Kidney (tissue), 14 donors: ENCODE results near the gene CDX1. TPM values are rescaled to one million over a fixed set of nuclear protein-coding genes. Genes with fewer than 3 reads are reported as not detected.

Experiments
- DNase-seq, 5 donors: peaks; one replicate each; pipeline ENCODE4 v3.0.0-alpha.2; 2013 to 2020
- FAIRE-seq: peaks from 2 replicates; lab custom pipeline; 2012; peaks lifted over from hg19 to GRCh38; lab: Jason Lieb, UNC
- H3K27ac ChIP-seq, 2 donors: one replicate each; pipeline ENCODE4 v1.7.0; 2013; ENCODE audit warnings: low read depth in 2 of 2, low read length in 2 of 2, inconsistent platforms in 1 of 2
- H3K27me3 ChIP-seq: one replicate; pipeline ENCODE4 v1.7.1; 2013; ENCODE audit warnings: low read length, inconsistent platforms; ENCODE audit not compliant: control insufficient read depth, insufficient read depth
- H3K36me3 ChIP-seq, 3 donors: one replicate each; pipeline versions ENCODE4 v1.7.0 to v1.7.1; 2013; ENCODE audit warnings: low read length in 3 of 3, control low read depth in 1 of 3, inconsistent platforms in 1 of 3; ENCODE audit not compliant: insufficient read depth in 3 of 3, control insufficient read depth in 2 of 3
- H3K4me1 ChIP-seq, 3 donors: one replicate each; pipeline versions ENCODE4 v1.7.0 to v1.7.1; 2013; ENCODE audit warnings: low read length in 3 of 3, inconsistent platforms in 1 of 3, low read depth in 1 of 3; ENCODE audit not compliant: control insufficient read depth in 2 of 3, insufficient read depth in 2 of 3
- H3K4me3 ChIP-seq, 3 donors: one replicate each; pipeline versions ENCODE4 v1.7.0 to v1.8.1; 2013; ENCODE audit warnings: low read length in 3 of 3, control low read depth in 1 of 3, inconsistent platforms in 1 of 3
- H3K9ac ChIP-seq, 3 donors: one replicate each; pipeline versions ENCODE4 v1.7.0 to v1.7.1; 2013; ENCODE audit warnings: low read length in 3 of 3, control low read depth in 1 of 3, inconsistent platforms in 1 of 3
- H3K9me3 ChIP-seq, 3 donors: one replicate each; pipeline versions ENCODE4 v1.7.0 to v1.7.1; 2013; ENCODE audit warnings: low read length in 3 of 3, control low read depth in 1 of 3, inconsistent platforms in 1 of 3; ENCODE audit not compliant: control insufficient read depth in 2 of 3, insufficient read depth in 1 of 3
- intact Hi-C: fragments of 100-400 bp; cut with DNase I; formaldehyde crosslinking; loops from one replicate; pipeline ENCODE4 v1.11.1; 2022
- polyA plus RNA-seq: library from polyadenylated mRNA; stranded (reverse); fragments of 350-450 nt; fragmentation: Illumina TruSeq; extraction: RNeasy Lipid Tissue Mini Kit (QIAGEN cat#74804); gene quantifications from one replicate; pipeline ENCODE4 v1.2.3, GENCODE V29; 2014; ENCODE audit warnings: low read depth, low replicate concordance; ENCODE audit not compliant: insufficient read depth
- total RNA-seq: library from RNA; stranded (reverse); fragmentation: NEBNext Ultra II Directional; extraction: Animal tissue kit (Norgen Biotek cat#: 25700); gene quantifications from one replicate; pipeline ENCODE4 v1.2.1, GENCODE V29; 2021
- TF ChIP-seq, protein P1 (sequence below): IDR thresholded peaks from 3 replicates; pipeline ENCODE4 v1.5.1; 2012; ENCODE audit warnings: mild to moderate bottlenecking, moderate library complexity, borderline replicate concordance; ENCODE audit not compliant: insufficient read depth; ENCODE audit errors: extremely low read depth
- donor health status: control.
- donor health status: control.
- donor health status: control.
- donor health status: control.
- donor health status: control.
- donor health status: DM: yes; HTN: yes; CAD: no.
- donor health status: Normal renal cell carcinoma (clear cell type).

CDX1 gene
- total and polyA plus RNA-seq, 2 donors from 2014 or later: 0.39 TPM; not detected in 1

DNA sequence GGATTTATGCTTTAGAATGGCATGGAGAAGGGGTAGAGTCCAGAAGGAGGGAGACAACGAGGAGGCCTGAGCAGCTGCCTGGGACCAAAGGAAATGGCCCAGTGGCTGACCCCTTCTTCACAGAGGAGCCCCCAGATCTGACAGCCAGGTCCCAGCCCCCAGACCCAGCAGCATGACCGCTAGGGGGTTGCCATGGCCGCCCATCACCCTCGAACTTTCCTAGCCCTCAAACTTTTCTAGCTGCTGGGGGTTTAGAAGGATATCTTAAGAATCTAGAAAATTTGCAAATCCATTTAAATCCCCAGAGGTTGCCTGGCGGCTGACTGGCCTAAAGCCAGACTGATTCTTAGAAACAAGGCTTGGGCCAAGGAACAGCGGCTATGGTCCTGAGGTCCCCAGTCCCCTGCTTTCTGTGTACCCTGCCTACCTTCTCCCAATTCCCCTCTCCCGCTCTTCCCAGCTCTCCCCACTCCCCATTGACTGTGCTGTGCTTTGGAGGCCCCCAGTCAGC lies 11.9 kb upstream of the CDX1 start:
- no peaks in the 10 kb centered on the region for H3K27me3 ChIP-seq
- no peaks in the 10 kb centered on the region for H3K9me3 ChIP-seq
- TF ChIP-seq, protein P1, sequence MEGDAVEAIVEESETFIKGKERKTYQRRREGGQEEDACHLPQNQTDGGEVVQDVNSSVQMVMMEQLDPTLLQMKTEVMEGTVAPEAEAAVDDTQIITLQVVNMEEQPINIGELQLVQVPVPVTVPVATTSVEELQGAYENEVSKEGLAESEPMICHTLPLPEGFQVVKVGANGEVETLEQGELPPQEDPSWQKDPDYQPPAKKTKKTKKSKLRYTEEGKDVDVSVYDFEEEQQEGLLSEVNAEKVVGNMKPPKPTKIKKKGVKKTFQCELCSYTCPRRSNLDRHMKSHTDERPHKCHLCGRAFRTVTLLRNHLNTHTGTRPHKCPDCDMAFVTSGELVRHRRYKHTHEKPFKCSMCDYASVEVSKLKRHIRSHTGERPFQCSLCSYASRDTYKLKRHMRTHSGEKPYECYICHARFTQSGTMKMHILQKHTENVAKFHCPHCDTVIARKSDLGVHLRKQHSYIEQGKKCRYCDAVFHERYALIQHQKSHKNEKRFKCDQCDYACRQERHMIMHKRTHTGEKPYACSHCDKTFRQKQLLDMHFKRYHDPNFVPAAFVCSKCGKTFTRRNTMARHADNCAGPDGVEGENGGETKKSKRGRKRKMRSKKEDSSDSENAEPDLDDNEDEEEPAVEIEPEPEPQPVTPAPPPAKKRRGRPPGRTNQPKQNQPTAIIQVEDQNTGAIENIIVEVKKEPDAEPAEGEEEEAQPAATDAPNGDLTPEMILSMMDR: no peak
- H3K4me1 ChIP-seq: peaks cover 0 to 16% (median 5%) of the 10 kb centered on the region in 3 donors
- H3K9ac ChIP-seq: peak overlapping the region; percentile 52 to 81 (median 52)
- H3K27ac ChIP-seq: peak overlapping the region; percentile 54 to 85
- intact Hi-C loops: no loop called here
- DNase-seq: peak in 1 of 5 donors; percentile 37
- no peak for FAIRE-seq
- no peaks in the 10 kb centered on the region for H3K36me3 ChIP-seq
- peak overlapping the region; percentile 45 to 67 (median 65) for H3K4me3 ChIP-seq

DNA sequence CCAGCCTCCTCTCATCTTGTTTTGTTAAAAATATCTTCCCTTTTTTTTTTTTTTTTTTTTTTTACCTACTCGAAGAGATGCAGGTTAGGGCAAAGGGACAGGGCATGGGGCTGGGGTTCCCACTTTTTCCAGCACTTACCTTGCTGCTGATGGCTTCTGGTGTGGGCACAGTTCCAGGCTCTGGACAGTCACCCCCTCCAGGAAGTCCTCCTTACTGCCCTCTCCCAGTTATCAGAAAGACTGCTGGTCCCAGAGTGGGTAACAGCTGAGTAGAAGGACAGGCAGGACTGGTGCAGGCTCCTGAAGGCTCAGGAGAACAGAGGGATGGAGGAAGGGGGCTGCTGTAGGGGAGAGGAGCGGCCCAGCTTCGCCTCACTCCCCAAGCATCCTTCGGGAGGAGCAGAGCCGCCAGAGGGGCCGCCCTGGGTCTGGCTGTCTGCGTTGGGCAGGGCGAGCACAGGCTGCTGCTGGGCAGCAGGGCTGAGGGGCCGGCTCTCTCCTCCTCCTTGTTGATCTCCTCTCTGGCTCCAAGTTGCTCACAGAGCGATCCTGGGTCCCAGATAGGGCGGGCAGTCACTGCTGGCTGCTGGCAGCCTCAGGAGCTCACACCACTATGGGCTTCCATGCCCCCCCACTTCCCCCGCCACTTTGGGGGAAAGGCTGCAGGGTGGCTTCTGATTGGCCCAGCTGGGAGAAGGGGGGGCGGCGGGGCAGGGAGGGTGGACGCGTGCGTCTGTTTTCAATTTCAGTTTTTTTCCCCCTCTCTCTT lies 11.1 kb upstream of the CDX1 start, which contains the start of gene PDGFRB:
Gene PDGFRB, minus strand, starts transcription at position 588 of the 769 bp plus-strand sequence. CDS start 18,798 bp downstream, outside the sequence.
- no peaks in the 10 kb centered on the region for H3K27me3 ChIP-seq
- no peaks in the 10 kb centered on the region for H3K9me3 ChIP-seq
- DNase-seq (peak; percentile 87 to 95 (median 88)), FAIRE-seq (no peak)
- no peaks in the 10 kb centered on the region for H3K36me3 ChIP-seq
- TF ChIP-seq, protein P1: no peak
- intact Hi-C loops: no loop called here
- H3K4me3 ChIP-seq: peak within 1 kb of the TSS; percentile 45 to 67 (median 65)
- peaks cover 4 to 13% (median 5%) of the 10 kb centered on the region in 3 donors for H3K4me1 ChIP-seq
- H3K9ac ChIP-seq: peak within 1 kb of the TSS; percentile 52 to 81 (median 52)
- peak within 1 kb of the TSS; percentile 54 to 85 for H3K27ac ChIP-seq

DNA sequence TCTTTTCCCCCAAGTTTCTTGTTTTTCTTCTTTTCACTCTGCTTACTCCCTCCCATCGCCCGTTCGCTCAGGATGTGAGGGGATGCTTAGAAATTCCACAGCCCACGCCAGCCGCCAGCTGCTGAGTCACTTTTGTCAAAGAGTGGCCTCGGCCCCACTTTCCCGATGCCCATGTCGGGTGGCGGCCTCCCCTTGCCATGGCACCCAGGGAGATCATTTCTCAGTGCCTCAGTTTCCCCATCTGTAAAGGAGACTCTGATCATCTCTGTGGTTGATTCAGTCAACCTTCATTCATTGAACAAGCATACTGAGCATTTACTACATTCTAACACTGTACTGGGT lies 10.6 kb upstream of the CDX1 start:
- peak overlapping the region in 2 of 3 donors; percentile 37 for H3K9ac ChIP-seq
- no peaks in the 10 kb centered on the region for H3K9me3 ChIP-seq
- H3K27me3 ChIP-seq: no peaks in the 10 kb centered on the region
- H3K4me1 ChIP-seq: peaks cover 4 to 9% (median 5%) of the 10 kb centered on the region in 3 donors
- FAIRE-seq (no peak), DNase-seq (no peak)
- intact Hi-C loops: no loop called here
- TF ChIP-seq, protein P1: no peak
- peak overlapping the region; percentile 45 to 54 for H3K27ac ChIP-seq
- no peaks in the 10 kb centered on the region for H3K36me3 ChIP-seq
- H3K4me3 ChIP-seq: peak overlapping the region in 1 of 3 donors; percentile 65
